Effector CD4-positive, alpha-beta T cell (primary cell): ENCODE data around the gene GPR180.
A peak's percentile ranks its signal among the peaks of the same experiment; 100 is the strongest.

Experiments used
- DNase-seq: peaks from one replicate; pipeline ENCODE4 v3.0.0-alpha.2; 2020
- total RNA-seq: gene quantifications from one replicate; lab custom pipeline; 2026; lab: John Stamatoyannopoulos, UW

GPR180 gene
- total RNA-seq: 10.9 reads per million, percentile 33 among the genes with 10 or more reads in this experiment

GRCh38 chr13:94601446-94602431 lies at the start of gene GPR180:
Gene GPR180 (plus strand): TSS chr13:94601857. CDS start chr13:94601928, 71 bp downstream.
- peak; percentile 84 for DNase-seq

DNA sequence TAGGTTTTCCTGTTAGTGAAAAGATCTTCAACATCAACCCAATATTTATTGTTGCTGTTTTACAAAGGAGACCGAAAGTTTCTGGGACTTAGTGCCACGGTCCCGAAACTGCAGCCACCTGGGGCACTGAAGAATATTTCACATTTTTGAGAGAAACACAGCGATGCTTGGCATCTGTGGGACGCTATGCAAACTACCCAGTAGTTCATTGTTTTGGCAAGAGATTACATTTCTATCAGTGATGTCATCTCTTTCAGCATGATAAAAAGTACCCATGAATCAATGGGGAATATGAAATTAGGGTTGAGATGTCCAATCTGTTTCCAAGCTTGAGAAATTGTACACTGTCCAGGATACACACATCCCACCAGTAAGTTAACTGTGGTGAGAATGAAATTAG lies 49.6 kb upstream of the GPR180 start:
- DNase-seq: no peak

GRCh38 chr13:94553766-94554165 lies 47.9 kb upstream of the GPR180 start:
- no peak for DNase-seq

DNA sequence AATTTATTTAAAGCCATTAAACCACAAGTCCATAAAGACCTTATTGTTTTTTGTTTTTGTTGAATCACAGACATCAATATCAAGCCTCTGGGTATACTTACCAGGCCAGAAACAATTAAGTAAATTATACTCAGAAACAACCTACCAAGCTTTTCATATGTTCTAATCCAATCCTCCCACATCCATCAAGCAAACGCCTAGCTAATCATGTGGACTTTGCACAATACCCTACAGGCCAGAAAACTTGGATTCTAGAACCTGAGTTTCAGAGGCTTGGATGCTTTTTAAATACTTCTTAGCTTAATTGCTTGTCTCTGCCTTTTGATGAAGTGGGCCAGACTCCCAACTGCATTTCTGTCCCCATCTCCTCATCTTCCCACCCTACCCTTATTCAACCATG lies 45.6 kb upstream of the GPR180 start:
- no peak for DNase-seq

DNA sequence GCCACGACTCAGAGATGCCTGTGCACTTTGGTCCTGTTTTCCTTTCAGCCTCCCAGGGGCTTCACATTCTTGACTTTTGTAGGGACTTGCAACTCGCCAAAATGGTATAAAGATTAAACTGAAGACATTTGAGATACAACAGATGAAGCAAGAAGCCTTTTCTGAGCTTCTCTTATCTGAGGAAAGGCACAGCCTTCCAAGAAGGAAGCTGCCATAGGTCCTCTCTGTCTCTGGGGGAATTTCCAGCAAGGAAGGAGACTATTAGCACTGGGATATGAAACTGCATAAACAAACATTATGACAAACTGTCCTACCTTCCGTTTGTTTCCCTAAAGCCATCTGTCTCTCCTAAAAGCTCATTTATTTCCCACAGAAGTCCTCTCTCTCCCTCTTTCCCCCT lies 45.0 kb upstream of the GPR180 start:
- DNase-seq: no peak

DNA sequence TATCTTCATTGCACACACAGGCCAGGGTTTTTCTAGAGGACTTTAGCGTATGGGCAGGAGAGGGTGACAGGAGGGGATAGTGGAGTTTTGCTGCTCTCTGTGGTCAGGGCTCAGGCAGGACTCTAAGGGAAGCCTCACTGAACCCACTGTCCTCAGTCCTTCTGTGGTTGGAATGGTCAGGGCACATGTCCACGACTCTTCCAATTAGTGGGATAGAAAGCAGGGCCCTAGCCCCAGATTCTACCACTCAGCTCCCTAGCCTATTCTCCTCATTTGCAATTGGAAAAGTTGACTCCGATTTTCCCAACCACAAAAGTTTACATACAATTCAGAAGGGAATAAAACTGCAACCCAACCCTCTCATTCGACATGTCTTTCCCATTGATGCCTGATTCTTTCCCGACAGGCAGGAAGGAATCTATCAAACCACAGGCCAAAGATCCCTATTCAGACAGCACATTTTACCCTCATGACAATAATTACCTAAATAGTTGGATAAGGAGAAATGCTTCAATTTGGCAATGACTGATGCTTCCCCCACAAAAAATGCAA lies 43.9 kb upstream of the GPR180 start:
- no peak for DNase-seq

GRCh38 chr13:94558716-94559115 lies 42.9 kb upstream of the GPR180 start:
- DNase-seq: no peak

- DNase-seq: no peak
Measured at GRCh38 chr13:94559222-94559795, 42.3 kb upstream of the GPR180 start.

DNA sequence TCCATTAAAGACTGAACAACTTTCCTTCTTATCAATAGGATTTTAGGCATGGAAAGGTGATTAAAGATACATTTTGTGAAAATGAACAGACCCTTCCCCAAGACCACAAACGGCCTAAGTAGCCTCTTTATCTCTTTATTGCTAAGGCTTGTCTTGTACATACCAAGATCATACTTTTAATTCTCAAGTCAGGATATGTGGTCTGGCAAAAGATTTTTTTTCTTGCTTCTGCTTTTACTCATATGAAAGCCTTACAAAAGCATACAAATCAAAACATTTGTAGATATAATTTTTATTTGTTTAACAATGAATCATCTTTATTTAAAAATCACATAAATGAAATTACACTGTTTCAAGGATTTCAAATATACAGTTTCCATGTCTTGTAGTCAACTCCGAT lies 41.5 kb upstream of the GPR180 start:
- no peak for DNase-seq

DNA sequence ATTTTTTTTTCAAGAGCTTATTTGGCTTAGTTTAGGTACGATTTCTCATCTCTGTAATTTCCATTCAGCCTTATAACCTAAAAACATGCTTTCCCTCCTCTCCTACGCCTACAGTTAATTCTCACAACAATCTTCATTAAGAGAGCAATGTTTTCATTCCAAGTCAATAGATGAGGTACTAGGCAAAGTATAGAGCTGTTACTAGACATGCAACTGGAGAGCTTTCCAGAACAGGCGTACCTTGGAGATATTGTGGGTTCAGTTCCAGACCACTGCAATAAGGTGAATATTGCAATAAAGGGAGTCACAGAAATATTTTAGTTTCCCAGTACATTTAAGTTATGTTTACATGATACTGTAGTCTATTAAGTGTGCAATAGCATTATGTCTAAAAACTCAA lies 40.5 kb upstream of the GPR180 start:
- no peak for DNase-seq

DNA sequence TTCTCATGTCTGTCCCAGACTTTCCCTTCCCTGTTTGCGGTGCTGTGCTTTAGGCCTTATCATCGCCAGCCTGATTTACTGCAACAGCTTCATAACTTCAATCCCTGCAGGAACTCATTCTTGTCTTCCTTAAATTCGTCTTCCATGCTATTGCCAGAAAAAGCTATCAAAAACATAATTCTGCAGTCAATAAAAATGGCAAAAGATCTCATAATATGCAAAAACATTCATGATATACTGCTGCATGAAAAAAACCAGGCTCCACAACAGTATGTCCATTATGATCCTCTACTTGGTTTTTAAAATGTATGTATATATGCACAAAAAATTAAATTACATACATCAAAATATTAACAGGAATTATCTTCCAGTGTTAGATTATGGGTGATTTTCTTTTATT lies 34.1 kb upstream of the GPR180 start:
- DNase-seq: no peak

DNA sequence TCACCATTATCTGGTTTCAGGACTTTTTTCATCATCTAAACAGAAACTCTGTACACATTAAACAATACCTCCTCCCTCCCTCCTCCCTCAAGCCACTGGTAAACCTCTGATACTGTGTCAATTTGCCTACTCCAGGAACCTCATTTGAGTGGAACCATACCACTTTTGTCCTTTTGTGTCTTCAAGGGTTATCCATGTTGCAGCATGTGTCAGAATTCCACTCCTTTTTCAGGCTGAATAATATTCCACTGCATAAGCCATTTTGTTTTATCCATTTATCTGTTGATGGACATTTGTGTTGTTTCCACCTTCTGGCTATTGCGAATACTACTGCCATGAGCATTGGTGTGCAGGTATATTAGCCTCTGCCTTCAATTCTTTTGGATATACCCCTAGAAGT lies 33.2 kb upstream of the GPR180 start:
- DNase-seq: no peak

- no peak for DNase-seq
Measured at GRCh38 chr13:94569615-94570014, 32.0 kb upstream of the GPR180 start.

GRCh38 chr13:94579063-94579462 lies 22.6 kb upstream of the GPR180 start:
- no peak for DNase-seq

DNA sequence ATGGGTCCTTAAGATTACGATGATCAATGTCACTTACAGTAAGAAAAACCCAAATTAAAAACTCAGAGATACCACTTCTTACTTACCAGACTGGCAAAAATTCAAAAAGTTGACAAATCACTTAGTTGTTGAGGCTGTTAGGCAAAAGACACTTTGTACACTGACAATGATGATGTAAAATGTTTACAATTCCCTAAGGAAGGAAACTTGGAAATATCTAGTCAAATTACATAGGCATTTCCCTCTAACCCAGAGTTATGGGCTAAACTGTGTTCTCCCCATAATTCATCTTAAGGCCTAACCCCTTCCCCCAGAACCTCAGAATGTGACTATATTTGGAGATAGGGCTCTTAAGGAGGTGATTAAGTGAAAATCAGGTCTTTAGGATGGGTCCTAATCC lies 17.7 kb upstream of the GPR180 start:
- no peak for DNase-seq

DNA sequence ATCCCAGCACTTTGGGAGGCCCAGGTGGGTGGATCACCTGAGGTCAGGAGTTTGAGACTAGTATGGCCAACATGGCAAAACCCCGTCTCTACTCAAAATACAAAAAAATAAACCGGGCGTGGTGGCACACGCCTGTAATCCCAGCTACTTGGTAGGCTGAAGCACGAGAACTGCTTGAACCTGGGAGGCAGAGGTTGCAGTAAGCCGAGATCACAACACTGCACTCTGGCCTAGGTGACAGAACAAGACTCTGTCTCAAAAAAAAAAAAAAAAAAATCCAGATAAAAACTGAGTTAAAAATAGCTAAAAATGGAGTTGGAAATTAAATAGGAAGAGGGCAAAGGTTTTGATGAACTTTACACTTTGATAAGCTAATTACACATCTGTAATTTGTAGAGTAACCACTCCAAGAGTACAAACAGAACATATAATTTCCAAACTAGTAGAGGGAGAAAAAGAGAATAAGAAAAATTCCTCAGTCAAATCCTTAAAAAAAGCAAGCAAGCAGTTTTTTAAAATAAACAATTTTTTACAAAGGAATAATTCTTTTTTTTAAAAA lies 16.0 kb upstream of the GPR180 start:
- no peak for DNase-seq

DNA sequence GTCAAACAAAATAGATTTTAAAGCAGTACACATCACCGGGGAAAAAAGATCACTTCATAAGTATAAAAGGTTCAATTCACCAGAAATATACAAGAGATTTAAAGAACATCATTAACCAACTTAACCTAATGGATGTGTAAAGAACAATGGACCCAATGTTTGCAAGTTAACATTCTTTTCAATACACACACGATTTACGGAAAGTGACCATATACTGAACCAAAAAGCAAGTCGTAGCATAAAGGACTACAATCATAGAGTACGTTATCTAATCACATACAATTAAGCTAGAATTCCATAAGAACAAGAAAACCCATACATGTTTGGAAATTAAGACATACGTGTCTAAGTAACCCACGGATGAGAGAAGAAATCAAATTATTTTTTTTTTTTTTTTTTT lies 15.3 kb upstream of the GPR180 start:
- DNase-seq: no peak

DNA sequence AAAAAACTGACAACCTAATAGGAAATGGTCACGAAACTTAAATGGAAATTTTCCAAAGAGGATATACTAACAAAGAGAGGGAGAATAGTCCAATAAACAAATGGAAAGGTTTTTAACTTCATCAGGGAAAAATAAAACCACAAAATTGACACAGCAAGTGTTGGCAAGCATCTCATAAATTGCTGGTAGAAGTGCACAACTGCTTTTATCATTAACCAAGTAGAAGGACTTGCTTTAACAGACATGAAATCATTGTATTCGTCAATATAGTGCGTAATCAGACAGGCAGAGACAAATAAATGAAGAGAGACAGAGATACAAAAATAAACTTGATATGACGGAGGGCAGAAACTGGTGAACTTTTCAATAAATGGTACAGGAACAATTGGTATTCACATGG lies 13.1 kb upstream of the GPR180 start:
- DNase-seq: no peak

DNA sequence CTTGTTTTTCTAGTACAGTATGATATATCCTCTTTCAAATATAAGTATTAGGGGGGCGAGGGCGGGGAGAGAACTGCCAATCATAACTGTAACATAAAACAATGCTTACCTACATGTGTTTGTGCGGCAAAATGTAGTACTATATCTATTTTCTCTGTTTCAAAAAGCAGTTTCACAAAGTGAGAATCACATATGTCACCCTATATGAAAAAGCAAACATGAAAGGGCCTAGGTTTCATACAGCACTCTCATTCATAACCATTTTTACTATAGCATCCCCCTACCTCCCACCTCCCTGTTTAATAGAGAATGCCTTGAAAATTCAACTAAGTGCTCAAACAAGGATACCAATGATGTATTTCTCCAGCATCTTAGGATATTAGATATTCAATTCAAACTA lies 10.9 kb upstream of the GPR180 start:
- DNase-seq: no peak

GRCh38 chr13:94595001-94595949 lies 6.4 kb upstream of the GPR180 start:
- DNase-seq: peak; percentile 13

- peak; percentile 81 for DNase-seq
Measured at GRCh38 chr13:94595950-94596574, 5.6 kb upstream of the GPR180 start, which contains the start of gene TGDS. Gene TGDS (minus strand): TSS chr13:94596152. CDS start chr13:94596136, 16 bp downstream.

DNA sequence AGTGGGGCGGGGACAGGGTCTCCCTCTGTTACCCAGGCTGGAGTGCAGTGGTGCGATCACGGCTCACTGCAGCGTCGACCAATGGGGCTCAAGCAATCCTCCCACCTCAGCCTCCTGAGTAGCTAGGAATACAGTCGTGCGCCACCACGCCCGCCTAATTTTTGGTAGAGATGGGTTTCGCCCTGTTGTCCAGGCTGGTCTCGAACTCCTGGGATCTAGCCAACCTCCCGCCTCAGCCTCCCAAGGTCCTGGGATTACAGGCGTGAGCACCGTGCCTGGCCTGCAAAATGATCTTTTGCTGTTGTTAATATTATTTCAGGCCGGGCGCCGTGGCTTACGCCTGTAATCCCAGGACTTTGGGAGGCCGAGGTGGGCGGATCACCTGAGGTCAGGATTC lies 5.1 kb upstream of the GPR180 start:
- no peak for DNase-seq
